HG02759 (cell line): Measurements from ENCODE around the gene CTNNB1.

ENCODE experiments used
- ATAC-seq: cut with Tn5 transposase; IDR thresholded peaks from one replicate; pipeline ENCODE4 v1.9.1; 2021; ENCODE audit warnings: mild to moderate bottlenecking, moderate library complexity; ENCODE audit not compliant: unreplicated experiment

Gene CTNNB1

DNA sequence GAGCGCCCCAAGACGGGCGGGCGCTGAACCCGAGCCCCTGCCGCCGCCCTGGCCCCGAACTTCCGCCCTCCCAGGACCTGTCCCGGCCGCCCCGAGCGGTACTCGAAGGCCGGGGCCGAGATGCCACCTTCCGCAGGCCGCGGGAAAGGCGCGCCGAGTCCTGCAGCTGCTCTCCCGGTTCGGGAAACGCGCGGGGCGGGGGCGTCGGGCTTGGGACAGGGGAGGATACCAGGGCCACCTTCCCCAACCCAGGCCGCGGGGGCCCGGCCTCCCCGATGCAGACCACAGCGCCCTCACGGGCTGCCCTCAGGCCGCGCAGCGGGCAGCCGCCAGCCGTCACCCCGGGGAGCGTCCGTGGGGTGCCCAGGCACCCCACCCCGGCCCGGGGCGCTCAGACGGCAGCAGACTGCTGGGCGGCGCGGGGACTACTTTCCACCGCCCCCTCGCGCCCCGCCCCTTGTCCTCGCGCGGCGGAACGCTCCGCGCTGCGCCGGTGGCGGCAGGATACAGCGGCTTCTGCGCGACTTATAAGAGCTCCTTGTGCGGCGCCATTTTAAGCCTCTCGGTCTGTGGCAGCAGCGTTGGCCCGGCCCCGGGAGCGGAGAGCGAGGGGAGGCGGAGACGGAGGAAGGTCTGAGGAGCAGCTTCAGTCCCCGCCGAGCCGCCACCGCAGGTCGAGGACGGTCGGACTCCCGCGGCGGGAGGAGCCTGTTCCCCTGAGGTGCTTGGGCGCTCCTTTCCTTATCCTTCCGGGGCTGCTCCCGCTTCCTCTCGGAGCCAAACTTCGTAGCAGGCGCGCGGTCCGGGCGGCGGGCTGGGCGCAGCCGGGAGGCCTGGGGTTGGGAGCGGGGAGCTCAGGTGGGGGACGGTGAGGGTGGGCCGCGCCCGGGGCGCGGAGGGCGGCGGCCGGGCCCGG lies at the start of gene CTNNB1:
TSS of gene CTNNB1 (plus strand) at position 556 of the 916 bp plus-strand sequence. CDS start 24,564 bp downstream, outside the sequence.
- peak; percentile 76 for ATAC-seq

DNA sequence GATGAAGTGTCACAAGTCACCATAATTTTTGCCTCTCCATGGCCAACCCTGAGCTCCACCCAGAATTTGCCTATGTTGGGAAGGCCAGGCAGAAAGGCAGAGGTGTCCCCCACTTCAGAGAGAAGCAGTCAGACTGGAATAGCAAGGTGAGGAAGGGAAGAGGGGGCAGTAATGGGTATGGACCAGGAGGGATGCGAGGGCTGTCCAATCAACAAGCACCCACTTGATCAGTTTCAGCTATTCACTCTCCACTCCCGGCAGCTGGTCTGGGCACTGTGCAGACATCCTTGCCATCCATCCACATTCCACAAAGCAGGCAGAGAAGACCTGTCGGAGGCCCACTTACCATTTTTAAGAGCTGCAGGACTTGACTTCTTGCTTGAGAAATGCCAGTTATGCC lies 43.5 kb upstream of the CTNNB1 start:
- ATAC-seq, result no peak

DNA sequence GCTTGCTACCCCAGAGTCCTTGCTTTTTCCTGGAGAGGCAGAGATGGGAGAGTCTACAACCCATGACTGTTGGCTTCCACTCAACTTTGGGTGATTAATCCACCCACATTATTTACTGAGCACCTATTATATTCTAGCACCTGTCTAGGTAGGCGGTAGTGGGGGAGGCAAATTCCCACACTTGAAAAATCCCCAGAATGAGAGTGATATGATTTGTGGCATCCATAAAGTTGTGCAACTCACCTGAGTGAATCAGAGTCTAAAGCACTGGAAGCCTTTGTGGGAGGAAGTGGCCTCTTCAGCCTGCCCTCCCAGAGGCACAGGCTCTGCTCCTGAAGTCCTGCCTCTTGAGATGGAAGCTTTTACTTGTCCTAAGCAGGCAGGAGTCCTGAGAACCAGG lies 40.4 kb upstream of the CTNNB1 start:
- ATAC-seq, result no peak

DNA sequence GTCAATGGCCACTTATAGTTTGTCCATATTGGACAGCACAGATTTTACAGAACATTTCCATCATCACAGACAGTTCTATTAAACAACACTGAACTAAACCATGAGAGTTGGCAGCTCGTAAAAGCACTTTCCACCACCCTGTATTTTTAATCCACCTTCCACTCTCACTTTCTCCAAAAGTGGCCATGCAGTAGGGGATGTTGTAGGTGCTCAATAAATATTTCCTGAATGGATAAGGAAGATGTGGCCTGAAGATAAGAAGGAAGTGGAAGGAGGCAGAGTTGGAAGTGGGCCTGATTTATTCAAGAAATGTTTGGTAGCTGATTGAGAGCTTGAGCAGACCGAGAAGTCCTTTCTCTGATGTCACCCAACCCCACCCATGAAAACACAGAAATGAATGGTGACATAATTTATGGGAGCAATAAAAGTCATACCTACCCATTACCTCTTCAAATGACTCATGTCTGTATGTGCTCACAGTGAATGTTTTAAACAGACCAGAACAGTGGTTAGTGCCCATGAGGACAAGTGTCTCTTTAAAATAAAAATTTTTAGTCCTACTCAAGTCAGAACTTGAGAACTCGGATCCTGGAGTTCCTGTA lies 39.6 kb upstream of the CTNNB1 start:
- ATAC-seq, result no peak

DNA sequence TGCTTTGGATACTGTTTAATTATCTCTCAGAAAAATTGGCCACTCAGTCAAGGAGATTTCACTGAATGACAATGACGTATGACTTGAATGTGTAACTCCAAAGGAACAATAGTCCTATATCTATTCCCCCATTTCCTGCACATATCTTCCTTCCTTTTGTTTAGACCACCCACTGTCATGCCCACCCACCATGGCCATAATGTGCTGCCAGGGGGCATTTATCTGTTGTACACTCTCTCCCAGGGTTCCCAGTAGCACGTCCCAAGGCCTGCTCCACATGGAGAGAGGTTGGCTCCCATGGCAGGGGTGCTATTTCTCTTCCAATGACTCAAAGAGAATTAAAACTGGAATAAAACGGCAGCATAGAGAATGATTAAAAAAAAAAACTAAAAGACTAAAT lies 36.8 kb upstream of the CTNNB1 start:
- no peak for ATAC-seq

DNA sequence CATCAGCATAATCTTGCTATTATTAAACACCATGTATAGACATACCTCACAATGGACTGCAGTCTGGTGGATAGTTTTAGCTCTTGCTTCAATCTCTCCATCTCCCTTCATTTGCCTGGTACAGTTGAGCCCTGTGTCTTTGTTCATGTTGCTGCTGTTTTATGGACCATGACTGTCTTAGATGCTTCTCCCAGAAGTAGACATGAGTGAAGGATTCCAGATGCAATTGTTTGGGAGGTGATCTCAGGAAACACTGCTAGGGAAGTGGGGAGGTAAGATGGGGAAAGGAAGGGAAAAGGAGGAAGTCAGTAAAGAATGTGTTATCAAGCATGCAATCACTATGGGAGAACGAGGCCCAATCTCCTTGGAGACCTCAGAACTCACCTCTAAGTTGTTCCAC lies 36.3 kb upstream of the CTNNB1 start:
- ATAC-seq, result no peak

DNA sequence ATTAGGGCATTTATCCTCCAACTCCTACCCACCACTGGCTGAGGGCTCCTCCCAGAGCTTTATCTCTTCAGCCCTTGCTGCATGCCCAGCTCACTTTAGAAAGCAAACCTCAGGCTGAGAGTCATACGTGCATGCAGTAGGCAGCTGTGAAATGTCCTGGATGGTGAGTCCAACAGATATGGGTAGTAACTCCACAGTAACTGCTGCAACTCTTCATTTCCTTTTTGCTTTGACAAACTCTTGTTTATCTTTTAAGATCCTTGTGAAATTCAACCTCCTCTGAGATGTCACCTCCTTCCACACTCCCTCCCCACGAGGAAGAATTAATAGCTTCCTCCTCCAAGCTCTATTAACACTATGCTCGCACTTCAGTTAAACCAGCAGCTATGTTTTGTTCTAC lies 35.9 kb upstream of the CTNNB1 start:
- ATAC-seq, result no peak

DNA sequence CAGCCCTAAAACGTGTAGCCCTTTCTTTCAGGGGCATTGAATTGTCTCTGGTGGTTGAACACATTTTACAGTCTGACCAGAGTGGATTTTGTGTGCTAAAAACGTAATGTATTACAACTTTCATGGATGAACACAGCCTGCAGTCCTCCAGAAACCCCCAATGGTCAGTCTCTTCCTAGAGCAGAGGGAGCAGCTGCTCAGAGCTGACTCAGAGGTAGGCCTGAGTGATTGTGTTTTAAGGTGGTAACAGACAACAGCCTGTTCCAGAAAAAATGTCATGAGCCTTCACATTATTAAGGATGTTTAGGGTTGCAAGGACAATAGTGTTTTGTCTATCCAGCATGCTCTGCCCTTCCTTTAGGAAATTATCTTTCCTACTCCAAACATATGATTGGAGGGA lies 34.5 kb upstream of the CTNNB1 start:
- ATAC-seq, result no peak

DNA sequence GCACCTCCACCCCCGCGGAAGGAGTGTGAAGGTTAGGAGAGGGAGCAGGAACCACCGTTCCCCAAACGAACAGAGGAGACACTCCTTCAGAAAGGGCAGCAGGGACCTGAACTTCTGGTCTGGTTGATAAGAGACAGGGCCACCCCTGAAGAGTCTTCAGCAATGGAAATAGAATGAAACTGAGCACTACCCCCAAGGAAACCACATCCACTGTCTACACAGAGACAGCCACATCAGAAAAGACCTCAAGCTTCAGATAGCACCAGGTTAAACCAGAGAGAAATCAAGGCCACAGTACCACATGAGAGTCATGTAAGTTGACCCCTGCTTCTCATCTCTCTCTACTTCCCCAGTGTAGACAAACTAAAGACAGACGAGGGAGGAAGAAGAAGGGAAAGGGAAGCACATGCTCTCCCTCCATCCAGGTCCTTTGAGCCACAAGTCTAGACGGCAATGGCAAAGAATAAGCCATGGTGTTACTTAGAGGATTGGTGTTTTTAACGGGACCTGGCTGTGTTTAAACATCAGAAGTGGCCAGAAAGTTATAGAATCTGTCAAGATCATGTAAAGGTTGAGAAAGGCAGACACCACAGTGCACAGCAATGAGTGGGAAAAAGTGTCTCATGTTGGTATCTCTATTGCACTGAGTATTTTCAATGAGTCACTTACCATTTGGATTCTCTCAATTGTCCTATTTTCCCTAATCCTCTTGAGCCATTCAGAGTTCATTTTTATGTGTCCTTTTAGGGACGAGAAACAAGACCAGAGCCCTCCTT lies 31.4 kb upstream of the CTNNB1 start:
- no peak for ATAC-seq

DNA sequence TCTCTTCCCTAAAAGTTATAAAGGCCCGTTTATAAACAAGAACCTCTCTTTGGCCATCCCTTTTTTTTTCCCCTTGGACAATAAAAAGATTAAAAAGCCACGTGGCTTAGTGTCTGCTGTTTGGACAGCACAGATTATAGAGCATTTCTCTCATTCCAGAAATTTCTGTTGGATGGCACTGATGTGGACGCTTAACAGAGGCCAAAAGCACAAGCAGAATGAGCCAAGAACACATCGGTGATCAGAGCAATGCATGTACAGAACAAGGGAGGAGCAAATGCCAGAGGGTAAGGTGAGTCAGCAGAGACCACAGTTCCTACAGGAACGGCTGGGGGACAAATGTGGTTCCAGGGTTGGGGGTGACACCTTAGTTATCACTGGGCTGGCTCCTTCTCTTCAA lies 30.3 kb upstream of the CTNNB1 start:
- ATAC-seq, result no peak

DNA sequence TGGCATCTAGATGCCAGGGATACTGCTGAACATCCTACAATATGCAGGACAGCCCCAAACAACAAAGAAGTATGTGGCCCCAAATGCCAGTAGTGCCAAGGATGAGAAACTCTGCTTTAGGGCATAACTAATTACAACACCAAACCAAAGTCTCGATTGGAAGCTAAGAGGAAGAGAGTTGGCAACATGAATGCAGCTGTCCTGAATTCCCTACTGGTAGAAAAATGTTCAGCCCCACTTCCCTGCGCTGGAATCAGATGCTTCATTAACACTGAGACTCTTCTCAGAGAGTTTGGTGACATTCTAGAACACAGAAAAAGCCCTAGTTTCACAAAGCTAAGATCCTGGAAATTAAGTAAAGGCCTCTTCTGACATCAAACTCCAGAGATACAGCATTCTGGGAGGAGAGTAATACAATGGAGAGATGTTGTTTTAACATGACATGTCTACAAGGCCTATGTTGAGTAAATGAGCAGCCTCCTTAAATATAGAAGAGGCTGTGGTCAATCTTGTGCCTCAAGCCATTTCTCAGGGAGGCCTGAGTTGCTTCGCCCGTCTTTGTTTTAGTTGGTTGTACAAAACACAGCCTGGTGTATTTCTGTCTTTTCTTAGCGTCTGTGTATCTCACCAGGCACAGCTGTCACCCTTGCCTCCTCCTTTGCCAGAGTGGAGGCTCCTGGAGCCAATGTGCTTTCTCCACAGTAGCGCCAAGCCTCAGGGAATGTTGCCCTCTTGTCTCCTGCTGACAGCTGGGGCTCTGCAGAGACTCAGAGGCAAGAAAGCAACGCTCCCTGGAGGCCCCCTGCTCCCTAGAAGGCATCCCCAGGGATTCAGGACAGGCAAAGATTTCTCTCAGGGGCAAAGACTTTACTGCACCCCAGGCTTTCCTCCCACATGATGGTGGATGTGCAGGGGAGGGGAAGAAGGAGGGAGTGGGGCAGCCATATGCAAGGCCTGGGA lies 25.1 kb upstream of the CTNNB1 start:
- ATAC-seq, result no peak

DNA sequence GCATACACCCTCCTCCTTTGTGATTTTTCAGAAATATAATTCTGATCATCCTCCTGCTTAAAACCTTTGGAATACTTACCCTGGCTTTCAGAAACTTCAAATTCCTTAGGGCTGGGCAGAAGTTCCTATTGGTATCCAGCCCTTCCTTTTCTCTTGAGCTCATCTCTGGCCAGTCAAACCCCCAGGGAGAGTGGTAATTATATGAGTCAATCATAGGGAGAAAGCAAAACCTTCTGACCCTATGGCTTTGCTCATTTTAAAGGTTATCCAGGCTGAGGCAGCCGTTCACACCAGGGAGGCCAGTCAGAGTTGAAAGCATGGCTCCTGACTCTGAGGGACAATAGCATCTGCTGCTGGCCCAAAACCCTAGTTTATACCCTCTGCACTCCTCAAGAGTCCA lies 23.9 kb upstream of the CTNNB1 start:
- no peak for ATAC-seq

DNA sequence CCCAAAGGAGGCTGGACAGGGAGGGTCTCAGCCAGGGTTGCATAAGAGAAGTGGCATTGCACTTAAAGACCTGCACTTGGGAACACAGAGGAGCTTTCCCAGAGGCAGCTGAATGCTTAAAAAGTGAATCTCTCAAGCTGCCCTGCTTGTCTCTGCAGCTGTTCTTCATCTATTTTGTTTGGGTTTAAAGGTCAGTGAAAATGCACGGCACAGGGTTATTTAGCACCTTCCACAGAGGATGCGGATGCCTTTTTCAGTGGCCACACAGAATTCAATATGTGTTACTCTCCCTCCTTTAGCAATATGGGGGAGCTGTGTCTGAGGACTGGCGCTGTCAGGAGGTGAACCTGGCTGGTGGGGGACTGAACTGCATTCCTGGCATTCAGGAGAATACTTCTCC lies 22.7 kb upstream of the CTNNB1 start:
- no peak for ATAC-seq

DNA sequence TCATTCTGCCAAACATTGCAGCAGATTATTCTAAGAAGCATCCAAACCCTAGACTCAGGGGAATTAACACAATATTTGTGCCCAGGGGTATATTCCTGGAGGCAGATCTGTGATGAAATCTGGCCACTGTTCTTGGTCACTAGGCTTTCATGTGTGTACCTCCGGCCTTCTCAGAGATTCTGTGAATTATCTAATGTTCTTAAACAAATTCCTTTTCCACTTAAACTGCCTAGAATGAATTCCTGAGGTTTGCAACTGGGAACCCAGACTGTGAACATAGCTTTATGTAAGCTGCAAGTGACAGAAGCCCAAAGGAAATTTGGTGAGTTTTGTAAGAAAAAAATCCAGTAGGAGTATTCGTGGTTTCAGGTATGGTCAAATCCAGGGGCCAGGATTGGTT lies 20.7 kb upstream of the CTNNB1 start:
- no peak for ATAC-seq

DNA sequence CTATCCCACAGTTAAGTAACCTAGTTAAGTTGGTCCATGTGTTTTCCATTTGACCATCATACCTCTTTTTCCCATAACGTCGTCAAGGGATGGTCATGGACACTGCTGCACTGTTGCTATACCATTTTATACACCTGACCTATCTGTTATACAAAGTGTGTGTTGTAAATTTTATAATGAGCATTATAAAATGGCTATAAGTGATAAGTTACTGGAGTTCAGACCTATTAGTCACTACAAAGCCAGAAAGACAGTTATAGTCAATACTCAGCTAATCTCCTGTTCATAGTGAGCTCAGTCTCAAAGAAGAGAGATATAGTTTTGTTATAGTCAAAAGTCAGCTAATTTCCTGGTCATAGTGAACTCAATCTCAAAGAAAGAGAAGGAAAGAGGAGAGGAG lies 18.9 kb upstream of the CTNNB1 start:
- no peak for ATAC-seq

DNA sequence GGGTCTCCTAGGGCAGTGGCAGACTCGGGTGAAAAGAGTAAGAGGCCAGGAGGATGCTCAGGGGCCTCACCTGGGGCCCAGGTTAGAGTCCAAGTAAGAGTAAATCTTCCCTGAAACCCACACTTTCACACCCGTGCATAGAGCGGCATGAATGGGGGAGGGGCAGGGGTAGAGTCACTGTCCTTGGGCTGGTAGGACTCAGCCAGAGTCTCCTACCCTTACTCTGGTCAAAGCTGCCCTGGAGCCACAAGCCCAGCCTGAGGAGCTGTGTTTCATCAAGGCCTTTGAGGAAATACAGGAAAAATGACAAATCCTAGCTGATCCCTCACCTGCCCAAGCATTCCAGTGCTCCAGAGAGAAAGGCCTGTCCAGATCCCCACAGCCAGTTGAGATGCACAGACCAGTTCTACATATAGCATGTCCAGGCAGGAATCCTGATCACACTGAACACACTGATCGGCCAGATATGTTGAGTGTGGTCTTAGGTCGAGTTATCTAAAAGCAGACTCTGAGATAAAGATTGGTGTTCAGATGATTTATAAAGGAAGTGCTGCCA lies 16.7 kb upstream of the CTNNB1 start:
- ATAC-seq, result no peak

DNA sequence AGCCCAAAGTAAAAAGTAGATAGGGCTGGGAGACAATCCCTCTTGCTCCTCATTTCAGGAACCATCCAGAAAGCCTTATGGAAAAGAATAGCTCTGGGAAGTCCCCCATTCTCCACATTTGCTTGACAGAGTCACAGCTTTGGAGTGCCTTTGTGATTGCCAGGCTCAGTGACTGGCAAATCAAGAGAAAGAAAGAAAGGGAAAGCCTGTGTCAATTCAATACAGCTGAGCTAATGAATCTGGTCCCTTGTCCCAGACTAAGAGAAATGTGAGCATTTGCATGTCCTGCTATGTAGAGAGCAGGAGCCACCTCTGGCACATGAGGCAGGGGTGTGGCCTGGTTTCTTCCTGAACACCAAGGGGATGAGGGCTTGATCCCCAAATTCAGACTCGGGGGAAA lies 14.9 kb upstream of the CTNNB1 start:
- ATAC-seq, result no peak

DNA sequence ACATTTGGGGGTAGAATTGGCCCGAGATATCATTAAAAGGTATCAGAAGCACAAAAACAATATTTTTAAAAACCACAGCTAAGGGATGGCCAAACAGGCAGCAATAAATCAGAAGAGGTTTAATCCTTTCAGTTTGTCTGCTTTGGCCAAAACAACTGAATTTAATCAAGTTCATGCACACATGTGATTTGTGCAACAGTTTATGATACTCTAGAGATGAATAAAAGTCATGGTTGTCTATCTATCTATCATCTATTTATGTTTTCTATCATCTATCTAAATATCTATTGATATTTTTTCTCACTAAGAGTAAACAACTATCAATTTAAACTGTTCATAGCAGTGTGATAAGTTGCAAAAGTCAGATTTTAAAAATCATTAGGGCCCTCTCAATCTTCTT lies 13.0 kb upstream of the CTNNB1 start:
- no peak for ATAC-seq

DNA sequence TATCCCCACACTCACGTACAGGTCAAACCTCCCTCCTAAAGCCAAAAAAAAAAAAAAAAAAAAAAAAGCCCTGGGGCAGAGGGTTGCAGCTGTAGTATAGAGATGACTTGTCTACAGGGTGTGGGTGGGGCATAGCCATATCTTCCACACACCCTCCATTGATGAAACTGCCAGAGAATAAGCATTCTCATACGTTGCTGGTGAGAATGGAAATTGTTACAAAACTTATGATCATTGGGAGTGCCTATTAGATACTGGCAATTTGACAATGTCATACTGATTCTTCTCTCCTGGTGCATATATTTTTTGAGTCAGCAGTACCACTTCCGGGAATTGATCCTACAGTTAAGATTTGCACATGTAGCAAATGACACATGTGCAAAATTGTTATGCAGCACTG lies 11.0 kb upstream of the CTNNB1 start:
- ATAC-seq, result no peak
